ENCODE data around the gene RIC3. TPM values are rescaled to one million over a fixed set of nuclear protein-coding genes. Genes with fewer than 3 reads are reported as not detected.

The RIC3 gene, protein sequence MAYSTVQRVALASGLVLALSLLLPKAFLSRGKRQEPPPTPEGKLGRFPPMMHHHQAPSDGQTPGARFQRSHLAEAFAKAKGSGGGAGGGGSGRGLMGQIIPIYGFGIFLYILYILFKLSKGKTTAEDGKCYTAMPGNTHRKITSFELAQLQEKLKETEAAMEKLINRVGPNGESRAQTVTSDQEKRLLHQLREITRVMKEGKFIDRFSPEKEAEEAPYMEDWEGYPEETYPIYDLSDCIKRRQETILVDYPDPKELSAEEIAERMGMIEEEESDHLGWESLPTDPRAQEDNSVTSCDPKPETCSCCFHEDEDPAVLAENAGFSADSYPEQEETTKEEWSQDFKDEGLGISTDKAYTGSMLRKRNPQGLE
- total RNA-seq: 5.7 TPM

DNA sequence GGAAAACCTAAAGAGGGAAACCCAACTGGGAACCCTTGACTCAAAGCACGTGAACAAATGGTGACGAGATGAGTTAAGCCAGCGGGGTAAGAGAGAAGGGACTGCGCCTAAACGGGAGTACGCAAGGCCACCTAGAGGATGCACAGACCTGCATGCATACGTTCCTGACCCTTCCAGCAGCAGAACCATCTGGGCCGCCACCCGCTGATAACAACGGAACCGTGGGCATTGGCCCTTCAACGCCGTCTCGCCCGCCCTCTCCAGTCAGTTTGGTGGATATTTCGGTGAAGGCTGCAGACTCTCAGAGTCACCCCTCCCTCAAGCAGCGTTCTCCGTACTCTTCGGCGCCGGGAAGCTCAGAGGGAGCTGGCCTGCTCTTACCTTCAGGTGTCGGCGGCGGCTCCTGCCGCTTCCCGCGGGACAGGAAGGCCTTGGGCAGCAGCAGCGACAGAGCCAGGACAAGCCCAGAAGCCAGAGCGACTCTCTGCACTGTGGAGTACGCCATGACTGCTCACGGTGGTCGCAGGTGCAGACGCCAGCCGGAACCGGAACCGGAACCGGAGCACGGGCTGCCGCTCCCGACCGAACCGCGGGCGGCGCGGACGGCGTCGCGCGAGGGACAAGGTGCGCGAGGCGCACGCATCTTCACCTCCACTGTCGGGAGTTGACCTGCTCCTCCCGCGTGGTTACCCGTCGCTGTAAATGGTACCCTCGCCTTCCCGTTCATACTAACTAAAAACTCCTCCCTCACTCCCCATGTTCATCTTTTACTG is at the start of gene RIC3:
Gene RIC3 (minus strand): TSS at position 541 of the 773 bp plus-strand sequence. CDS start 36 bp downstream, at position 505.
- DNase-seq: no peak

DNA sequence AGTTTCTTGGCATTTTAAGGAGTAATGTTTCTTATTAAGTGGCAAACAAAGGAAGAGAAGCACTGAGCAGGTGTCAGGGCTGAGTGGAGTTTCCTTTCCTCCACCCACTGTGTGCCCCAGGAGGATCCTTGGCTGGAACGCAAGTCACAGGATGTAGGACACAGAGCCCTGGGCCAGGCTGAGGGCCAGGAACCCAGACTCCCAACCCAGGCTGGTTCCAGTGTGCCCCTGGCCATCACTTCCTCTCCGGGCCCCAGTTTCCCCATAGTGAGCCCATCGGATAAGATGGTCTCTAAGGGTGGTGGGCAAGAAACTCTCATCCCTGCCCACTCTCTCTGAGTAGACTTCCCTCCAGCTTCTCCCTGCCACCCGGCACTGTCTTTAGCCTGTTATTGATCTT is 49.6 kb upstream of the RIC3 start:
- no peak for DNase-seq

DNA sequence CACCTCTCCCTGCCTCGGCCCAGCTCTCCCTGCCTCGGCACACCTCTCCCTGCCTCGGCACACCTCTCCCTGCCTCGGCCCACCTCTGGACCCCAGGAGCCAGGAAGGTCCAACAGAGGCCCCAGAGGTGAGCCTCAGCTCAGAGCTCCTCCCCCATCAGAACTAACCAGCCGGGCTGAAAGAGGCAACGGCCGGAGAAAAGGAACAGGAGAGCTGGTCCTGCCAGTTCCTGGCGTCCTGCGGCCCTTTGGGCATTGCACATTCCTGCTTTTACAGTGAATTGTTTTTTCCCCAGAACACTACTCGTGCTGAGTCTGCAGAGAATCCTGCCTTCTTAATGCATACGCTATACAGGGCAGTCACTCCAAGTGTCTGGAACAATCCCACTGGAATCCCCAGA is 49.1 kb upstream of the RIC3 start:
- DNase-seq: no peak

DNA sequence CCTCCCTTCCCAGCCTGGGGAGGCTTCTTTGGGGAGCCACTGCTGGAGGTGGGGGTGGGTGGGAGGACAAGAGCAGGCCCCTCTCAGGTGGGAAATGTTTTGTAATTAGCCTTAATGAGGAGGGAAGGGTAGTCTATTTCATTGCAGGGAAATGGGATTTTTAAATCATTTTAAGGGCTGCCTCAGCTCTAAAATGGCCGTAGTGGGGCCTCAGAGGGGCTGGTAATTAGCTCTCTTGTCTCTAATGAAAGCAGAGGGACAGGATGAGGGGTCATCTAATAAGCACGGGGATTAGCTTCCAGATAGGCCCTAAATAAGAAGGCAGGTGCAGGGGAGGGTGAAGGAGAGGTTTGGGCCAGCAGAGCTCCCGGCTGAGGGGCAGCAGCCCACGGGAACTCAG is 48.3 kb upstream of the RIC3 start:
- DNase-seq: no peak

DNA sequence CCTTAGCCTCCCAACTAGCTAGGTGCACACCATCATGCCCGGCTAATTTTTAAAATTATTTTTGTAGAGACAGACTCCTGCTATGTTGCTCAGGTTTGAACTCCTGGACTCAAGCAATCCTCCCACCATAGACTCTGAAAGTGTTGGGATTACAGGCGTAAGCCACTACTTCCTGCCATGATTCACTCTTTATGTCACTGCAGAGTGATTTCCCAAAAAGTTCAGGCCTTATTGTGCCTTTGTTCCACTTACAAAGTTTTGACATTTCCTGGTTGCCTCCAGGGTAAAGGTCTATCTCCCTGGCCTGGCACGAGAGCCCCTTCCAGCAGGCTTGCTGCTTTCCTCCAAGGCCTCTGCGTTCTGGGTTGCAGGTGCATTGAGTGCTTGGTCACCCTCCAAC is 44.6 kb upstream of the RIC3 start:
- no peak for DNase-seq

DNA sequence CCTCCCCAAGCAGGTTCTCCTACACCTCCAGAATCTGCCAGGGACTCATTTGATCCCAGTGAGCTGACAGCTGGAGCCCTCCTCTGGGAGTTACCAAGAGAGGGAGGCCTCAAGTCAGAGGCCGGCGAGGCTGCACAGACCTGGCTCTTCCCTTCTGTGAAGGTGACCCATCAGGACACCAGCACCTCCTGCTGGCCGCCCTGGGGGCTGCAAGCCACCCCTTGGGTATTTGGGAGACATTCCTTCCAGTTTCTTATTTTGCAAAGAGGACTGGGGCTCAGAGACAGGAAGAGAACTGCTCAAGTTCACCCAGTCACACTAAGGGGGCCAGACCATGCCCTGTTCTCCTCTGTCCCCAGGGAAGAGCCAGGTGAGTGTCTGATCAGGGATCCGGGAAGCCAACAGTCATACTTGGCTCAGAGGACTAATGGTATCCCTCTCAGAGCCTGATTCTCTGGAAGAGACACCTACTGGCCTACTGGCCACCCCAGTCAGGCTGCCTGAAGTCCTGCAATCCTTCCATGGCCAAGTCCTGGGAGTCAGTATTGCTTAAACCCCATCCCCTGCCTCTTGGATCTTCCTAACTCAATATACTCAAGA is 40.5 kb upstream of the RIC3 start:
- no peak for DNase-seq

DNA sequence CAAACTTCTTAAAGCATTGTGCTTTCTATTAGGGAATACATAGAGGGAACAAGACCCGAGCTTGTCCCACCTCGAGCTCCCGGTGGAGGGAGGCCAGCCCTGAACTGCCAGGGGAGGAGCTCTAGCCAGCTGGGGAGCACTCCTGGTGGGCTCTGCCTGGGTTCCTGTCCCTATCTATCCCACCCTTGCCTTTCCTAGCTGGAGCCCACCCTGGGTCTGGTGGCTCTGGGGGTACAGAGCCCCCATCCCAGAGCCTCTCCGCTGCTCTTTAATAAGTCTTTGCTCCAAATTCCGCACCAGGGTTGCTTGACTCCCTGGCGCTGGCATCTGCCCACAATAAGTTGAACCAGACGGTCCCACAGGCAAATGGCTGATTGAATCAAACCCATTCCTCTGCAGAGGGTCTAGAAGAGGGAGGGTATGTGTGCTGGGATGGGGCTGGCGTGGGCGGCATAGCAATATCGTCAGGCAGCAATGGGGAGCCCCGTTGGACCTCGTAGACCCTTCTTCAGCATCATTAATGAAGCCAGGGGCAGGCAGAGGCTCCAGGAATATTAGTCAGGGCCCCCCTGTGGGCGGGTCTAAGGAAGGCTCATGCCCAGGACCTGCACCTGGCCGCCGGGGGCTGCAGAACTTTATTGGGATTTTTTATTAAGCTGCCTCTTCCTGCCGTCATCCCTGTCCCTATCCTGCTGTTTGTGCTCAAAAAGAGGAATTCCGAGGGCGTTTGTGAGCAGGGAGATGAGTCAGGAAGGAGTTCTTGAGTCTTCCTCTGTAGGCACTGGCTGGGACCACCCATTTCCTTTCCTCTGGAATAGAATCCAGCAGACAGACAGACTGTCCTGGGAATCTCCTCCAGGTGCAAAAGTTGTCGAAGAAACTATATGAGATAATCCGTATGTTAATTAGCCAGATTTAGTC is 38.5 kb upstream of the RIC3 start:
- DNase-seq: no peak

DNA sequence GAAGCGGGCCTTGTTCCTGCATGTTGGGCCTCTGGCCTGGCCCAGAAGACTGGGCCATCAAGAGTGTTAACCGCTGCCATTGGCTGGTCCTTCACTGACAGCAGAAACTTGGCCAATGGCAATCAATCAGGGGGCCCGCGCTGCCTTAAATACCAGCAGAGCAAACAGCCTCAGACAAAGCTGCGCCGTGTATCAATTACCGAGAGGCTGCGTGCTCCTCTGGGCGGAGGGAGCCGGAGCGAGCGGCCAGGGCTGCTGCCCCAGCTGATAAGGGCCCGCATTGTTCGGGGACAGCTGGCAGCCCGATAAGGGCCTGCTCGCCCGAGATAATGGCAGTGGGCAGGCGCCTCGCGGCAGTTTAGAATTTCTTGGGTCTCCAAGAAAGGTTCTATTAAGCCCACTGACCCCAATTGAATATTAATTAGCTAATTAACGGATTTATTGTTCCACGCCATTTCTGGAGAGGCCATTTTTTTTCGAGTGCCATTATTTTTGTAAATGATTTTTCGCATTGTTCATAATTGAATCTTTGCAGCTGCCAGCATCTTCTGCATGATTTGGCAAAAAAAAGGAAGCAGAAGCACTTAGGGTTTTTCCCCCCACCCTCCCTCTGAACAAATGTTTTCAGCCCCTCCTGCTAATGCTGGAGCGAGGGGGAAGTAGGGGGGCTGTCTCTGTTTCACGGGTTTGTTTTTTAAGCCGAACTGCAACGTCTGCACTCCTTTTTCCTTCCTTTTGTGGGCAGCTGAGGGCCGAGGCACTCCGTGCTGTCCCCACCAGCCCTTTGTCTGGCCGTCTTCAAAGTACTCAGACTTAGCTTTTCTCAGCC is 37.6 kb upstream of the RIC3 start:
- peak; percentile 92 for DNase-seq

DNA sequence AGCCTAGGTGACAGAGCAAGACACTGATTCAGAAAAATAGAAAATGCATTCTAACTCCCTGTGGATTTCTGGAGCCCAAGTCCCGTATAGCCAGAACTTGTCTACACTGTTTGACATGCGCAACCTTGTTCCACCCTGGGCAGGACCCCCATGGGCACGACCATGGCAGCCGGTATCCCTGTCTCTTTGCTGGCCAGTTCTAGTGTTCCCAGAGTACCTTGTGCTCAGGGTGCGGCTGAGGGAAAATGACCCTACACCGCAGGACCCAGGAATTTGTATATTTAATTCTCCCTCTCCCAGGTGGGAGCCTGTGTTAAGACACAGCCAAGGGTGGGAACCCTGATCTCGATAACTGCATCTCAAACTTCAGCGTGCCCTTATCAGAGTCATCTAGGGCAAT is 36.7 kb upstream of the RIC3 start:
- no peak for DNase-seq

DNA sequence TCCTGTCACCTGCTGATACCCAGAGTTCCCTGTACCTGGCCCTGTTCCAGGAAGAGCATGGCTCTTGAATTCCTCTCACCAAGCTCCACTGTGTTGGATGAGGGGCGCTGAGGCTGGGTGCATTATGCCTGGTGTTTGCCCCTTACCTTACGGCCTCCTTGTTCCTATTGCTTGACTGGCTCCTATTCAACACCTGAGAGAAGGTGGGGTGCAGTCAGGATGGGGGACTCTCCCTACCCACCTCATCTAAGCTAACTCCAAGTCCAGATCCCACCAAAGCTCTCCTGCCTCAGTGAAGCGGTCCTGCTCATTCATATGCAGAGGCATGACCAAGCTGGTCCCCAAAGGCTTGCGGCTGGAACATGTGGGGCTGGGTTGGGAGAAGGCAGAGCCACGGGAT is 35.8 kb upstream of the RIC3 start:
- no peak for DNase-seq

DNA sequence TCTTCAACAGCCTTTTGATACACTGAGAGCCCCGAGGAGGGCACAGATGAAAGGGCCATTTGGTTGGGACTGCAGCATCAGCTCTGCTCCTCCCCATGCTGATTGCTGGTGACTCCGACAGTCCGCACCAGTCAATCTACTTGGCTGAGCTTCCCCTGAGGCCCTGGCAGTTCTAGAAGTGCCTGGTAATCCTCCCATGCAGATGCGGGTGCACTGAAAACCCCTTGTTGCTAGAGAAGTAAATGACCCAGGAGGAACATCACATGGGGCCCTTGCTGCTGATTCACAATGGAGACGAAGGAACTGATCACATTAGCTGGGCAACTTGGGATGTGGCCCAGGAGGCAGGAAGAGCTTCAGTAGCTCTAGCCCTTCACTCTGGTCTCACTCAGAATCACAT is 35.2 kb upstream of the RIC3 start:
- no peak for DNase-seq

DNA sequence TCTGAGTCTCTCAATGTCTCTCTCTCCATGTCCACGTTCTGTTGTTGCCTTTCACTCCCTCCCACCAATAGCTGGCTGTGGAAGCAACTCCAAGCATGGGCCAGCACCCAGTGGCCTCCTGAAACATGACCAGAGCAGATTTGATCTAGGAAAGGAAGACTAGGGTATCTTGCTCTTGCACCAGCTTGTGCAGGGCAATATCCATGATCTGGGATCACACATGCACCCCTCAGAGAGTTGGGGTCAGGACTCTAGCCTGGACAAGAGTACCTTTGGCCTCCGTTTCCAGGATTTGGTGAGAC is 34.5 kb upstream of the RIC3 start:
- DNase-seq: no peak

DNA sequence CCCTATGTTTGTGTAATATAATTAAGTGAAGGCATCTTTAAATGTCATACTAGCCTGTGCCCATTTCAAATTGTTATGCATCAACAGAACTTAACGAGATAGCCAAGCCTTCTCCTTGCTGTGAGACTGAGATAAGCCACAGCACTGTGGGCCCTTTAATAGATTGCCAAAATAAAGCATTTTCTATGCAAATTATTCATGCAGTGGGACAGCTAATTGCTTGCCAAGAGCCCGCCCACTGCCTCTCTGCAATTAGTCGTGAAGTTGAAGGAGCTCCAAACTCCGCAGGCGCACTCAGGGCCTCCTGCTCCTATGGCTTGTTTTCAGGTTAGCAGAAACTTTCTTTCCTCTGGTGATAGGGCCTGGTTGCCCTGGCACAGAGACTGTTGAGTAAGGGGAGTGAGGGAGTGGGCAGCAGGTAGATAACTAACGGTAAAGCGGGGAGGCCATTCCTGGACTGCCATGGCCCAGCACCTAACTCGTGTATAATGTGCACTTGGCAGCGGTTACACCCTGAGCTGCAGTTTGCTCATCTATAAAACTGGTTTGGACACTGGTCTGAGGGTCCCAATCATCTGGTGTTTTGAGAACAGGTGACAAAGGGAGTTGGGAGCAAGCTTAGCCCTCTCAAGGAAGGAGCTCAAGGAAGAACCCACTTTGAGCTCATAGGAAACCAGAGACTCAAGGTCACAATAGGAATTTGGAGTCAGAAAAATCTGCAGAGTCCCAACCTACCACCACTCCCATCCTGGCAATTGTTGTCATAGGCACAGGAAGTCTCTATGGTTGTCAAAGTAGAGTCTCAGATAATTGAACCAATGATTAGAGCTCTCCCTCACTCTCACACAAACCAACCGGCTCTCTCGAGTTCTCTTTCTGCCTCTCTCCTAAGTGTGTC is 33.9 kb upstream of the RIC3 start:
- no peak for DNase-seq

DNA sequence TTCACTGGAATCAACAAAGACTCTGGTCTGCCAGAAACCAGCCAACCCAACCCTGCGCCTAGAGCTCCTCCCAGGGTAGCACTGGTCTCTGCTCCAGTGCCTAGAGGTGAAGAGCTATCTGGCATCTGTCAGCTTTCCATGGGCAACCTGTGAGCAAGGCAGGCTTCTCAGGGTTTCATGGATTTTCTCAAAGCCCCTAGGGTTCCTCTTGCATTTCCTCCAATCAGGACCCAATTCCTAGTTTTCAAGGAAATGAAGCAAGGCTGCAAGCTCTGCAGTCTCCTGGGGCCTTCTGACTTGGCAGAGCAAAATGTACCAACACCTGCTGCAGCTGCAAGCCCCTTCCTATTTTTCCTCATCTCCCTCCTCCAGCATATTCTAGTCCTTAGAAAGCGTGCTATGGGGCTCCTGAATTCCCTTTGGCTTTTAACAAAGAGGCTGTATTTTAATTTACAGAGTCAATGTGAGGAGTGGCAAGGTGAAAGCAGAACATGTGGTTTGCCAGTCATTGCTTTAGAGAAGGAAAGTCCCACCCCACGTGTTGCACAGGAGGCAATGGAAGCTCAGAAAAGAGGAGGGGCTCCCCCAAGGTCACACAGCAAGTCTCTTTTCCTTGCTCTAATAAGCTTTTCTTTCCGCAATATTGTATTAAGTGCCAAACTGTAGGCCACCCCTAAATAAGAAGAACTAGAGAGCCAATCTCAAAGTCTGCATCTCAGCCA is 33.0 kb upstream of the RIC3 start:
- peak; percentile 49 for DNase-seq

DNA sequence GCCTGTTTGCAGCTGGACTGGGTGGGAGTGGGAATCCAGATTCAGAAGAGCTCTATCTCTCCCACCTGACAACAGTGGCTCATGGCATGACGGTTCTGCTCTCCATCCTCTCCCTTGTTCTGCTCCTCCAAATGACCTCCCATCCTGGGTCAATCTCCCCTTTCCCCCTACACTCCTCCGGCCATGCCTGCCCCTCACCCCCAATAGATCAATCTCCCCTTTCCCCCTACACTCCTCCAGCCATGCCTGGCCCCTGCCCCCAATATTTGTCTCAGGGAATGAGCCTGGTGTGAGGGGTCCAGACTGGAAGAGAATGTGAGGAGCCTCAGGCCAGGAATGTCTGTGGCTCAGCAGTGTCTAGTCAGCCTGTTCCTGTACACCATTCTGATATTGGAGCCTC is 30.9 kb upstream of the RIC3 start:
- DNase-seq: no peak

DNA sequence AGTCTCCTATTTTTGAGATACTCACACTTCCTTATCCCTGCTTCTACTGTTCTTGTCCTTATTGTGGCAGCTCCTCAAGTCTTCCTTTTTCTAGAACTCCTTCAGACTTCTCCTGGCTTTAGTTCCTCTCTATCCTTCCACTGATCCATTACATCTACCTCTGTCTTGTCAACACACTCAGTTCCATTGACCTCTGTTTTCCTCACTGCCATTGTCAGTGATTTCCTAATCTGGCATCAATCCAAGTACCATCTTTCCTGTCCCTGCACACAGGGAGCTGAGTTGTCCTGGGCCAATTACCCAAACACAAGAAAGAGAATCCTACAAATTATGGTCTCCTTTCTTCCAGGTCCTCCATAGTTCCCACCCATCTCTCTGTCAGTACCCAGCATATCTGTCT is 27.9 kb upstream of the RIC3 start:
- DNase-seq: no peak

DNA sequence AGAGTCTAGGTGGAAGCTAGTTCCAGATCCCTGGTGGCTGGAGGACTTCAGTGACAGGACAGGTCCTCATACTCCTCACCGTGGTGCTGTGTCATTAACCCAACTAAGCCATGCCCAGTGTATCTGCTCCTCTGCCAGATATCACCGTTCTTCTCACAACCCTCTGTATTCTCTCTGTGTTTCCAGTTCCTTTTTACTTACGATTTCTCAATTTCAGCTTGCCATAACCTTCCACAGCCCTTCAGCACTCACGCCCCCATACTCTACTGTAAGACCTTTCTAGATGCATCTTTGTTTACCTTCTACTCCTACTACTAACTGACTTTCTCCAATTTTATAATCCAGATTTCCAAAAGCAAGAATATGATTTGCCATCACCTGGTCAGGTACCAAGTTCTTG is 26.1 kb upstream of the RIC3 start:
- DNase-seq: no peak

DNA sequence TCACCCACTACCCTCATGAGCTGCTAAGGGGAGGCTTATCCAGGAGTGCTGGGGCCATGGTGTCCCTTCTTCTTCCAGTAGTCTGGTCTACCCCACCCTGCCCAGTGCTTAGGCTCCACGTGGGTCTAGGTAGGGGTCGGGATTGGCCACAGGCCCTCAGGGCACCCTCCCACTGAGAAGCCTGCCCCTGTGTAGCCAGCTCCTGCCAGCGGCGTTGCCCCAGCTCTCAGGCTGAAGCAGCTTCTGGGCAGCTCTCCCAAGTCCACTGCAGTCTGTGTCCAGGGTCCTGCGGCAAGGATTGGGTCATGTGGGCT is 24.0 kb upstream of the RIC3 start:
- DNase-seq: no peak

DNA sequence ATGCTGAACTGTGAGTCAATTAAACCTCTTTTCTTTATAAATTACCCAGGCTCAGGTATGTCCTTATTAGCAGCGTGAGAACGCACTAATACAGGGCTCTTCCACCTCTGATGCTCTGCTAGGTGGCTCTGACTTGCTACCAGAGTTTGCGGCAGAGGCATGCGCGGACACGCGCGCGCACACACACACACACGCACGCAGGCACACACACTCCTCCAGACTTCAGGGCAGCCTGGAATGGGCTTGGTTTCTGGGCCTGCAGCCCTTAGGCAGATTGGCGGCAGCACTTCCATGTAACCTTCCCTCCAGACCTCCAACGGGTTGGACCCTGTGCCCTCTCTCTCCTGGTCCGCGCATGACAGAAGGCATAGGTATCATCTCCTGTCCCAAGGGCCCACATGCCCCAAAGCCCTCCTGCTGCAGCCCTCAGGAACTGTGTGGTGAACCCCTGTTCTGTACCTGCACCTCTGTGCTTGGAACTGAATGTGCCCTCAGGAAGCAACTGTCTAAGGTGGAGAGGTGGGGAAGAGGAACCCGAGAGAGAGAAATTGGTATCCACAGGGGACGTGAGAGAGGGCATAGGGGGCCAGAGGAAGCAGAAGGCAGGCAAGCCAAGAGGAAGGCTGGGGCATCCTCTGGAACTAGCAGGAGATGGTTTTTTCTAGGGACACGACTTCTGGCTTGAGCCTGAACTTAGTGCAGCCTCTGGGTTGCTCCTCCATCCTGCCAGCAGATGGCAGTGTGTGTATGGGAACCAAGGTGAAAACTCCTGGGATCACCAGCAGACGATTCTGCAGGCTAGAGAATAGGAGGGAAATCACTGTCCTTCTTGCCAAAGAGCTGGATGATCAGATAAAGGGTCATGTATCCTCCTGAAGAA is 23.4 kb upstream of the RIC3 start:
- peak; percentile 85 for DNase-seq

Data from tongue (tissue), 2 donors.